ENCODE data around the gene CLEC9A.

Gene CLEC9A

DNA sequence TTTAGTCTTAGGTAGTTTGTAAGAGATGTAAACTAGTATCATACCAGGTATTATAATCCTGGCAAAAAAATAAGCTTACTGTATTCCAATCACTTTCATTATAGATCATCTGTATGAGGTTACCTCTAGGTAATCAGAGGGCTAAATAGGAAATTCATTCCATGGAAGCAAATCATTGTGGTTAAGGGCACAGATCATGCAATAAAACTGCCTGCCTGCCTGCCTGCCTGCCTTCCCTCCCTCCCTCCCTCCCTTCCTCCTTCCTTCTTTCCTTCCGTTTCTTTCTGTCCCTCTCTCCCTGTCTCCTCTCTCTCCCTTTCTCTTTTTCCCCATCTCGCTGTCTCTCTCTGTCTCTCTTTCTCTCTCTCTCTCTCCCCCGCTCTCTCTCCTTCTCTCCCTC is 3.2 kb upstream of the CLEC9A start:
- TF ChIP-seq, protein P1, sequence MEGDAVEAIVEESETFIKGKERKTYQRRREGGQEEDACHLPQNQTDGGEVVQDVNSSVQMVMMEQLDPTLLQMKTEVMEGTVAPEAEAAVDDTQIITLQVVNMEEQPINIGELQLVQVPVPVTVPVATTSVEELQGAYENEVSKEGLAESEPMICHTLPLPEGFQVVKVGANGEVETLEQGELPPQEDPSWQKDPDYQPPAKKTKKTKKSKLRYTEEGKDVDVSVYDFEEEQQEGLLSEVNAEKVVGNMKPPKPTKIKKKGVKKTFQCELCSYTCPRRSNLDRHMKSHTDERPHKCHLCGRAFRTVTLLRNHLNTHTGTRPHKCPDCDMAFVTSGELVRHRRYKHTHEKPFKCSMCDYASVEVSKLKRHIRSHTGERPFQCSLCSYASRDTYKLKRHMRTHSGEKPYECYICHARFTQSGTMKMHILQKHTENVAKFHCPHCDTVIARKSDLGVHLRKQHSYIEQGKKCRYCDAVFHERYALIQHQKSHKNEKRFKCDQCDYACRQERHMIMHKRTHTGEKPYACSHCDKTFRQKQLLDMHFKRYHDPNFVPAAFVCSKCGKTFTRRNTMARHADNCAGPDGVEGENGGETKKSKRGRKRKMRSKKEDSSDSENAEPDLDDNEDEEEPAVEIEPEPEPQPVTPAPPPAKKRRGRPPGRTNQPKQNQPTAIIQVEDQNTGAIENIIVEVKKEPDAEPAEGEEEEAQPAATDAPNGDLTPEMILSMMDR (IDR thresholded peaks at IDR 0.05; ENCODE audit: low read depth, low read length): no peak

GRCh38 chr12:10027721-10028120 is 2.8 kb upstream of the CLEC9A start:
- no peak overlapping the region for H3K4me3 ChIP-seq (ENCODE audit: low read depth, low read length)
- TF ChIP-seq MYC (IDR thresholded peaks at IDR 0.05; ENCODE audit: low read depth, low read length): 0 out of 2 replicates have a peak, but pooled peaks have one; percentile 42
- TF ChIP-seq, protein P1 (IDR thresholded peaks at IDR 0.05; ENCODE audit: low read depth, low read length): no peak
- no peak for TF ChIP-seq POLR2A (IDR thresholded peaks at IDR 0.05; ENCODE audit: extremely low read depth, insufficient read length)
- peak; percentile 51; the same call in 1 of the 2 replicates for TF ChIP-seq MAX (IDR thresholded peaks at IDR 0.05; ENCODE audit: low read depth, low read length)
- DNase-seq (ENCODE audit: low read depth): peak; percentile 80

More for the DNA sequence above, 3.2 kb upstream of the CLEC9A start:
- H3K4me3 ChIP-seq (ENCODE audit: low read depth, low read length): no peak overlapping the region
- peak; percentile 9 for DNase-seq (ENCODE audit: low read depth)

DNA sequence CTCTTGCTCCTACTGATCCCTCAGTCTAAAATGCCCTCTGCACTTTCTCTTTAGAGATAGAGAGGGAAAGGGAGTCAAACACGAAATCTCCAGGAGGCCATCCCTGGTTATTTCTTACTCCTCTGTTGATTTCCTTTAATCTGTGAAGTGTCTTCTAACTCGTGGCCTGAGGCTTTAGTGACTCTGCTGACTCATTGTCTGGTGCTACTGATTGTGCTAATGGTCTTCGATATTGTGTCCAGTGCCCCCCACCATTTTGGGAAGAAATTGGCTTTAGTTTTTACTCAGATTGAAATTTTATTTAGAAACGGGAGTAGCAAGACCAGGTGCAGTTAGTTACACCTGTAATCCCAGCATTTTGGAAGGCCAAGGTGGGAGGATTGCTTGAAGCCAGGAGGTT is 839 bp downstream of the CLEC9A start:
- no peak overlapping the region for H3K4me3 ChIP-seq (ENCODE audit: low read depth, low read length)
- no peak for TF ChIP-seq MAX (IDR thresholded peaks at IDR 0.05; ENCODE audit: low read depth, low read length)
- TF ChIP-seq, protein P1 (IDR thresholded peaks at IDR 0.05; ENCODE audit: low read depth, low read length): no peak
- no peak for DNase-seq (ENCODE audit: low read depth)

DNA sequence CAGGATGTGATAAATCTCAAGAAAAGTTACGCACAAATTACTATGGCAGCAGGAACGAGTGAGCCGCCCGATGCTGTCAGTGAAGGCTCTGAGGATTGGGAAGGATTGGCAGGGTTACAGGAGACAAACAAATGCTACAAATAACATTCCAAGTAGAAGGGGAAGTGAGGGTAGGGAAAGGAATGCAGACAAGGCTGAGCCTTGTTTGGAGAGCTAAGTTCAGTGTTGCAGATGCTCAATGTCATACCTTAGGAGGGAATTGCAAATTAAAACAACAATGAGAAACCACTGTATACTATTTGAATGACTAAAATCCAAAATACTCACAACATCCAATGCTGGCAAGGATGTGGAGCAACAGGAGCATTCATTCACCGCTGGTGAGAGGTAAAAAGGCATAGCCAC is 1.3 kb downstream of the CLEC9A start:
- H3K4me3 ChIP-seq (ENCODE audit: low read depth, low read length): no peak overlapping the region
- DNase-seq (ENCODE audit: low read depth): no peak
- TF ChIP-seq POLR2A (IDR thresholded peaks at IDR 0.05; ENCODE audit: extremely low read depth, insufficient read length): no peak
- TF ChIP-seq, protein P1 (IDR thresholded peaks at IDR 0.05; ENCODE audit: low read depth, low read length): no peak
- TF ChIP-seq MYC (IDR thresholded peaks at IDR 0.05; ENCODE audit: low read depth, low read length): no peak
- TF ChIP-seq MAX (IDR thresholded peaks at IDR 0.05; ENCODE audit: low read depth, low read length): no peak

DNA sequence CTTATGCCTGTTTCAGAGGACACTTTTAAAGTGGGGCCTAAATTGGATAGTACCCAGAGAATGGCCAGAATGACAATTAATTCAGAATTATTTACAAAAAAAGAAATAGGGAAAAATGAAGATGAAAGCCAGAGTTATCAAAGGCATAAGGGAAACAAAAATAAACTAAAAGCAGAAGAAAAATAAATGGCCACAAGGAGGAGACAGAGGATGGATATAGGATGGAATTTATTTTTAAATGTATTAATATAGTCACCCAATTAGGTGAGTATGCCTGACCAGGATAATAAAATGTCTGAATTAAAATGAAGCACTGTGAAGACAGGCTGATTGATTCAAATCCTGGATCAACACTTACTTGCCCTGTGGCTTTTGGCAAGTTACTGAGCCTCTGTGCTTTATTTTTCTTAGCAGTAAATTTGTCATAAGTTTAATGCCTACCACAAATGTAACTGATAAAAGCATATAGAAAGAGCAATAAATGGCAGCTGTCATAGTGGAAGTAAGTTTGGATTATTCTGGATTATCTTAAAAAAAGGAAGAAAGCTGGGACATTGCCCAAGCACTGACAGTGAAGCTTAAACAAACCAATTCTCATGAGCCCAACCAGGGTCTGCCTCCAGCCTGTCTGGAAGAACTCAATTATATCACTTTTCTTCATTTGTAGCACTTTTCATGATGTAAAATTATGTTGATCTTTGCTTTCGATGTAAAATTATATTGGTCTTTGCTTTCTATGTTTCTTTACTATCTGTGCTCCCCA is 3.5 kb downstream of the CLEC9A start:
- peak; percentile 25 for DNase-seq (ENCODE audit: low read depth)
- TF ChIP-seq, protein P1 (IDR thresholded peaks at IDR 0.05; ENCODE audit: low read depth, low read length): peak; percentile 13
- no peak for TF ChIP-seq MAX (IDR thresholded peaks at IDR 0.05; ENCODE audit: low read depth, low read length)
- TF ChIP-seq MYC (IDR thresholded peaks at IDR 0.05; ENCODE audit: low read depth, low read length): no peak
- TF ChIP-seq POLR2A (IDR thresholded peaks at IDR 0.05; ENCODE audit: extremely low read depth, insufficient read length): no peak

DNA sequence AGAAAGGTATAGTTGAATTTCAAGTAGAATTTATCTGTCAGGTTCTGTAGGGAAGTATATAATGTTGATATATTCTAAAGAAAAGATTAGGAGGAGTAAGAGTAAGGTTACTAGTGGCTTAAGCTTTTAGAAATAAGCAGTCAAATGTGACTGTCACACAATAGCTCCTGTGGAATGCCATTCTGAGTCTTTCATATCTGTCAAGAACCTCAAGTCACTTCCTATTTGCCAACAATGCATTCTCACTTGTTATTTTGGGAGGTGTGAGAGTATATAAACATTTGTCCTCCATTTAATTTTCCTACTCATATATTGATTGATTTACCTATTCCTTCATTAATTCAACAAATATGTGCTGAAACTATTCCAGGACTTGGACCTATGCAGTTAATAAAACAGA is 11.7 kb downstream of the CLEC9A start:
- TF ChIP-seq MYC (IDR thresholded peaks at IDR 0.05; ENCODE audit: low read depth, low read length) (no peak), POLR2A (IDR thresholded peaks at IDR 0.05; ENCODE audit: extremely low read depth, insufficient read length) (no peak), MAX (IDR thresholded peaks at IDR 0.05; ENCODE audit: low read depth, low read length) (no peak)
- TF ChIP-seq, protein P1 (IDR thresholded peaks at IDR 0.05; ENCODE audit: low read depth, low read length): no peak
- H3K4me3 ChIP-seq (ENCODE audit: low read depth, low read length): no peak overlapping the region
- no peak for DNase-seq (ENCODE audit: low read depth)

More for the DNA sequence above, 3.5 kb downstream of the CLEC9A start:
- no peak overlapping the region for H3K4me3 ChIP-seq (ENCODE audit: low read depth, low read length)
